K562 (cell line): ENCODE results near the gene RASD1. TPM values are rescaled to one million over a fixed set of nuclear protein-coding genes. Genes with fewer than 3 reads are reported as not detected.

ENCODE experiments used
- ATAC-seq: fragments of 200-7000 bp; cut with Tn5 transposase; 3 replicates; pipeline ENCODE4 v1.9.1; 2020; ENCODE audit warnings: moderate library complexity
- BruUV-seq: library from RNA; stranded (reverse); fragments of 400-500 nt; replicated peaks from 2 replicates; lab custom pipeline; 2021; lab: Mats Ljungman, UMichigan
- CTCF ChIA-PET: fragments of 300-600 bp; formaldehyde crosslinking; extraction: SDS; loops from one replicate; lab custom pipeline; 2021; ENCODE audit warnings: low intra/inter-chr PET ratio; lab: Yijun Ruan, JAX
- POLR2A ChIA-PET: fragments of 300-600, 350-650 bp; sonication (Branson Sonifier 250); formaldehyde crosslinking; extraction: SDS; loops from one replicate; lab custom pipeline; 2021; ENCODE audit warnings: antibody characterized with exemption, inconsistent platforms; lab: Yijun Ruan, JAX
- DNase-seq, 4 experiments: peaks; one replicate each; pipeline versions ENCODE4 v3.0.0 to v3.0.0-alpha.2; 2011 to 2018; ENCODE audit warnings: low spot score in 3 of 4, mixed read lengths in 3 of 4; ENCODE audit errors: extremely low read depth in 1 of 4
- FAIRE-seq: peaks from 2 replicates; lab custom pipeline; 2011; peaks lifted over from hg19 to GRCh38; lab: Jason Lieb, UNC
- H2AFZ ChIP-seq: 2 replicates; pipeline ENCODE4 v1.6.0; 2011; ENCODE audit warnings: low read depth, low read length, control low read depth, inconsistent platforms
- H3K27ac ChIP-seq: fragments of 200-600 bp; 3 replicates; pipeline ENCODE4 v1.8.0; 2011; ENCODE audit warnings: low read depth, mild to moderate bottlenecking, control low read depth, inconsistent platforms, low read length, moderate library complexity, mixed read lengths; ENCODE audit errors: extremely low read depth
- H3K27me3 ChIP-seq, 2 experiments: fragments of 300-600 bp in 1 of 2; 2 replicates in 1 of 2; 3 replicates in 1 of 2; pipeline versions ENCODE4 v1.6.0 to v1.8.0; 2011; ENCODE audit warnings: inconsistent platforms in 2 of 2, low read length in 2 of 2, mild to moderate bottlenecking in 1 of 2, mixed read lengths in 1 of 2, moderate library complexity in 1 of 2; ENCODE audit not compliant: control insufficient read depth in 2 of 2, insufficient read depth in 2 of 2
- H3K36me3 ChIP-seq: fragments of 300-600 bp; 3 replicates; pipeline ENCODE4 v1.8.0; 2011; ENCODE audit warnings: mild to moderate bottlenecking, low read length, inconsistent platforms; ENCODE audit not compliant: control insufficient read depth, insufficient read depth
- H3K4me1 ChIP-seq, 2 experiments: fragments of 200-600 bp in 1 of 2; replicated peaks in 1 of 2; 2 replicates in 1 of 2; 3 replicates in 1 of 2; pipeline versions ENCODE4 v1.5.1 to v1.8.0; 2011; ENCODE audit warnings: inconsistent platforms in 2 of 2, low read length in 2 of 2, mild to moderate bottlenecking in 1 of 2, mixed read lengths in 1 of 2, moderate library complexity in 1 of 2; ENCODE audit not compliant: control insufficient read depth in 2 of 2, insufficient read depth in 2 of 2
- H3K4me2 ChIP-seq: 2 replicates; pipeline ENCODE4 v1.6.1; 2011; ENCODE audit warnings: low read length, control low read depth, inconsistent platforms, mixed read lengths; ENCODE audit not compliant: insufficient read depth
- H3K4me3 ChIP-seq: fragments of 200-600 bp; sonication (generic), shearing (Covaris generic); 2 replicates; pipeline ENCODE4 v1.5.1; 2016; ENCODE audit warnings: control low read depth, inconsistent platforms
- H3K79me2 ChIP-seq: fragments of 200-600 bp; 3 replicates; pipeline ENCODE4 v1.8.0; 2011; ENCODE audit warnings: low read length, inconsistent platforms; ENCODE audit not compliant: control insufficient read depth, insufficient read depth
- H3K9ac ChIP-seq, 2 experiments: 2 replicates each; pipeline versions ENCODE4 v1.6.0 to v1.6.1; 2011; ENCODE audit warnings: low read depth in 2 of 2, low read length in 2 of 2, control low read depth in 1 of 2, inconsistent platforms in 1 of 2, mild to moderate bottlenecking in 1 of 2, mixed read lengths in 1 of 2; ENCODE audit not compliant: insufficient read depth in 1 of 2
- H3K9me1 ChIP-seq: one replicate; pipeline ENCODE4 v1.6.0; 2011; ENCODE audit warnings: inconsistent platforms, mild to moderate bottlenecking, low read length, moderate library complexity; ENCODE audit not compliant: control insufficient read depth, insufficient read depth
- H3K9me3 ChIP-seq: replicated peaks from 2 replicates; pipeline ENCODE4 v1.5.1; 2011; ENCODE audit warnings: low read depth, low read length, inconsistent platforms; ENCODE audit not compliant: control insufficient read depth, insufficient read depth
- H4K20me1 ChIP-seq: replicated peaks from 2 replicates; pipeline ENCODE4 v1.6.1; 2011; ENCODE audit warnings: low read length, inconsistent platforms, mixed read lengths; ENCODE audit not compliant: control insufficient read depth, insufficient read depth
- BCL6 ChIP-seq: fragments of 250-450 bp; sonication (Bioruptor Pico); IDR thresholded peaks from 2 replicates; pipeline ENCODE4 v1.4.0; 2020
- FOXA3 ChIP-seq, 2 experiments: fragments of 450-650 bp in 1 of 2; sonication (generic) in 1 of 2; formaldehyde crosslinking; IDR thresholded peaks in 1 of 2; conservative IDR thresholded peaks in 1 of 2; 2 replicates each; pipeline versions ENCODE4 v1.4.0 to v1.8.0; 2020 to 2022; ENCODE audit warnings: mild to moderate bottlenecking in 2 of 2, missing genetic modification reagents in 1 of 2
- ILK ChIP-seq: fragments of 450-650 bp; IDR thresholded peaks from 2 replicates; pipeline ENCODE4 v1.6.1; 2016; ENCODE audit warnings: missing genetic modification characterization, low read depth, mild to moderate bottlenecking, missing compliant biosample characterization, moderate library complexity, borderline replicate concordance
- NFXL1 ChIP-seq: fragments of 450-650 bp; formaldehyde crosslinking; IDR thresholded peaks from 2 replicates; pipeline ENCODE4 v1.4.0; 2021; ENCODE audit warnings: mild to moderate bottlenecking
- POLR2AphosphoS2 ChIP-seq: IDR thresholded peaks from 2 replicates; pipeline ENCODE4 v1.6.1; 2012; ENCODE audit warnings: low read length, improper control_type of control experiment
- RBM22 ChIP-seq: fragments of 200-400 bp; formaldehyde crosslinking; IDR thresholded peaks from 2 replicates; pipeline ENCODE4 v1.6.1; 2018; ENCODE audit warnings: low read length, low read depth; ENCODE audit not compliant: poor library complexity, severe bottlenecking
- RCOR1 ChIP-seq, 2 experiments: IDR thresholded peaks; 2 replicates each; pipeline ENCODE4 v1.6.1; 2012; ENCODE audit warnings: low read depth in 2 of 2, low read length in 2 of 2, borderline replicate concordance in 1 of 2, improper control_type of control experiment in 1 of 2
- SIN3B ChIP-seq: fragments of 450-650 bp; IDR thresholded peaks from 2 replicates; pipeline ENCODE4 v1.6.1; 2017; ENCODE audit warnings: low read depth, mild to moderate bottlenecking, moderate library complexity
- STAT5B ChIP-seq: fragments of 250-450 bp; sonication (Bioruptor Pico); IDR thresholded peaks from 2 replicates; pipeline ENCODE4 v1.8.0; 2021; ENCODE audit warnings: mild to moderate bottlenecking, inconsistent platforms
- TAF9B ChIP-seq: fragments of 450-650 bp; IDR thresholded peaks from 2 replicates; pipeline ENCODE4 v1.6.1; 2018; ENCODE audit warnings: mild to moderate bottlenecking; ENCODE audit not compliant: partially characterized antibody
- ZKSCAN8 ChIP-seq: fragments of 200-800 bp; sonication (Bioruptor generic); IDR thresholded peaks from 2 replicates; pipeline ENCODE4 v1.6.1; 2016; ENCODE audit warnings: missing genetic modification characterization, missing compliant biosample characterization
- ZNF197 ChIP-seq: fragments of 200-800 bp; sonication (Bioruptor generic); IDR thresholded peaks from 2 replicates; pipeline ENCODE4 v1.6.1; 2016; ENCODE audit warnings: low read depth, missing genetic modification characterization, missing compliant biosample characterization
- ZNF274 ChIP-seq: IDR thresholded peaks from 2 replicates; pipeline ENCODE4 v1.6.1; 2011; ENCODE audit warnings: low read depth, mild to moderate bottlenecking, low read length, moderate library complexity, borderline replicate concordance
- WGBS: fragments of 100-300 bp; shearing (Covaris generic); methylation state at CpG from one replicate; pipeline ENCODE4 v1.1.6; 2016; ENCODE audit warnings: low coverage, mixed read lengths; ENCODE audit not compliant: insufficient coverage; ENCODE audit errors: missing lambda C conversion rate; 5-methylcytosine and 5-hydroxymethylcytosine counted together
- in situ Hi-C: fragments of 300-500 bp; cut with MboI; formaldehyde crosslinking; loops from 4 replicates; pipeline ENCODE4 v1.15.0; 2018; ENCODE audit warnings: inconsistent platforms, mixed read lengths
- intact Hi-C: fragments of 100-400 bp; cut with micrococcal nuclease; formaldehyde crosslinking; loops from 2 replicates; pipeline ENCODE4 v1.14.2; 2022
- polyA plus RNA-seq, 8 experiments: library from polyadenylated mRNA; depleted of rRNA in 4 of 8; stranded (reverse) in 5 of 8; unstranded in 3 of 8; fragments of >200 nt; fragmentation: Nextera tagmentation in 2 of 8; fragmentation: Illumina TruSeq in 1 of 8; extraction: Ambion mirVana in 2 of 8; extraction: Trizol in 1 of 8; gene quantifications; 2 replicates each; pipeline versions ENCODE4 v1.2.1 to v1.2.3, GENCODE V29; 2011 to 2014; ENCODE audit warnings: inconsistent platforms in 1 of 8, missing spikeins in 1 of 8
- total RNA-seq, 7 experiments: library from RNA; depleted of rRNA in 6 of 7; stranded (reverse); fragments of >200 nt in 6 of 7; fragmentation: Illumina TruSeq in 2 of 7; extraction: Trizol in 2 of 7; gene quantifications; 2 replicates each; pipeline versions ENCODE4 v1.2.1 to v1.2.3, GENCODE V29; 2011 to 2021; ENCODE audit warnings: low replicate concordance in 1 of 7
- TF ChIP-seq, protein P1 (sequence below): fragments of 250-450 bp; sonication (Bioruptor Pico); IDR thresholded peaks from 2 replicates; pipeline ENCODE4 v1.4.0; 2020

RASD1 gene
- total and polyA plus RNA-seq, 9 of the 15 experiments (the other 6 are each of a cell fraction or from before 2014, with no cell fraction given): 0.11 TPM; not detected in 8

GRCh38 chr17:17514361-17514992, 18.3 kb upstream of the RASD1 start (continued):
- TF ChIP-seq ZKSCAN8 (CRISPR knock-in tag) (no peak), BCL6 (no peak), RBM22 (no peak), TAF9B (no peak), SIN3B (no peak), ILK (tag) (no peak), RCOR1 (IDR thresholded peaks at IDR 0.05; ENCODE audit: borderline replicate concordance in 1 of 2, low read depth in 2 of 2, low read length in 2 of 2) (no peak), ZNF197 (CRISPR knock-in tag) (no peak)
- TF ChIP-seq, protein P1, sequence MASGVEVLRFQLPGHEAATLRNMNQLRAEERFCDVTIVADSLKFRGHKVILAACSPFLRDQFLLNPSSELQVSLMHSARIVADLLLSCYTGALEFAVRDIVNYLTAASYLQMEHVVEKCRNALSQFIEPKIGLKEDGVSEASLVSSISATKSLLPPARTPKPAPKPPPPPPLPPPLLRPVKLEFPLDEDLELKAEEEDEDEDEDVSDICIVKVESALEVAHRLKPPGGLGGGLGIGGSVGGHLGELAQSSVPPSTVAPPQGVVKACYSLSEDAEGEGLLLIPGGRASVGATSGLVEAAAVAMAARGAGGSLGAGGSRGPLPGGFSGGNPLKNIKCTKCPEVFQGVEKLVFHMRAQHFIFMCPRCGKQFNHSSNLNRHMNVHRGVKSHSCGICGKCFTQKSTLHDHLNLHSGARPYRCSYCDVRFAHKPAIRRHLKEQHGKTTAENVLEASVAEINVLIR (CRISPR knock-in tag): no peak

GRCh38 chr17:17513626-17514025, 17.4 kb upstream of the RASD1 start:
- Histone ChIP-seq H4K20me1 (no peaks in the 10 kb centered on the region), H3K9me3 (no peaks in the 10 kb centered on the region), H2AFZ (no peak overlapping the region), H3K79me2 (no peaks in the 10 kb centered on the region), H3K4me3 (no peak overlapping the region), H3K36me3 (no peaks in the 10 kb centered on the region), H3K4me1 (peaks cover 14 to 44% of the 10 kb centered on the region in 2 experiments; a peak in 4 of 5 replicates), H3K9me1 (peaks cover 7% of the 10 kb centered on the region), H3K27me3 (no peaks in the 10 kb centered on the region), H3K9ac (no peak overlapping the region), H3K4me2 (no peak overlapping the region), H3K27ac (no peak overlapping the region)
- in situ Hi-C loops: no loop called here
- intact Hi-C loops: no loop called here
- FAIRE-seq (no peak), DNase-seq (no peak), ATAC-seq (no peak)
- BruUV-seq: no TSS peak
- 79% methylated on average over 6 of the region's 7 CpGs for WGBS
- ChIA-PET POLR2A (interaction anchor here (0.7 kb wide), 1 partner anchor 23 kb away, joined by 3 read pairs; no protein-coding TSS in a partner anchor), CTCF (no interaction called here)
- TF ChIP-seq NFXL1 (CRISPR knock-in tag) (no peak), STAT5B (CRISPR knock-in tag) (no peak), POLR2AphosphoS2 (no peak), FOXA3 (CRISPR knock-in tag; conservative IDR thresholded peaks at IDR 0.05 in 1 of 2, IDR thresholded peaks at IDR 0.05 in 1 of 2) (no peak), ZNF274 (no peak)
